ENCODE data around the gene ISX.

DNA sequence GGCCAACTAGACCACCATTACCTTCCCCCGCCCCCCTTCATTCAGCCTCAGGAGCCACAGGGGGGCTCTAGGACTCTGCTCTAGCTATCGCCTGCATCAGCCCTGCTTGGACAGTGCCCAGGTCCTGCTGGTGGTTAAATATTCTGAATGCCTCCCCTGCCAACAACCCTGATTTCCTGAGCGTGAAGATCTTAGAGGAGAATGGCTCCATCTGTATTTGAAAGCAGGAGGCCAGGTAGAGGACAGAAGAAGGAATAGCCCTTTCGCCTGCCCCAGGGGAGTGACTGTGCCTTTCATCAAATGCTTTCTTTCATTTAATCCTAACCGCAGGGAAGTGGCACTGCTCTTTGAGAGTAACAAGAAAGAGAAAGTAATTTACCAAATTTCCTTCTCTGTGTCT is 69.2 kb downstream of the ISX start:
- TF ChIP-seq CTCF (conservative IDR thresholded peaks at IDR 0.05; ENCODE audit: low read depth, low read length) (no peak), EZH2phosphoT487 (IDR thresholded peaks at IDR 0.05; ENCODE audit: borderline replicate concordance, low read length) (no peak), EZH2 (IDR thresholded peaks at IDR 0.05; ENCODE audit: low read length, unreplicated experiment) (no peak)

Data from PC-3 (cell line).